ENCODE measurements around the gene NFKB2.

DNA sequence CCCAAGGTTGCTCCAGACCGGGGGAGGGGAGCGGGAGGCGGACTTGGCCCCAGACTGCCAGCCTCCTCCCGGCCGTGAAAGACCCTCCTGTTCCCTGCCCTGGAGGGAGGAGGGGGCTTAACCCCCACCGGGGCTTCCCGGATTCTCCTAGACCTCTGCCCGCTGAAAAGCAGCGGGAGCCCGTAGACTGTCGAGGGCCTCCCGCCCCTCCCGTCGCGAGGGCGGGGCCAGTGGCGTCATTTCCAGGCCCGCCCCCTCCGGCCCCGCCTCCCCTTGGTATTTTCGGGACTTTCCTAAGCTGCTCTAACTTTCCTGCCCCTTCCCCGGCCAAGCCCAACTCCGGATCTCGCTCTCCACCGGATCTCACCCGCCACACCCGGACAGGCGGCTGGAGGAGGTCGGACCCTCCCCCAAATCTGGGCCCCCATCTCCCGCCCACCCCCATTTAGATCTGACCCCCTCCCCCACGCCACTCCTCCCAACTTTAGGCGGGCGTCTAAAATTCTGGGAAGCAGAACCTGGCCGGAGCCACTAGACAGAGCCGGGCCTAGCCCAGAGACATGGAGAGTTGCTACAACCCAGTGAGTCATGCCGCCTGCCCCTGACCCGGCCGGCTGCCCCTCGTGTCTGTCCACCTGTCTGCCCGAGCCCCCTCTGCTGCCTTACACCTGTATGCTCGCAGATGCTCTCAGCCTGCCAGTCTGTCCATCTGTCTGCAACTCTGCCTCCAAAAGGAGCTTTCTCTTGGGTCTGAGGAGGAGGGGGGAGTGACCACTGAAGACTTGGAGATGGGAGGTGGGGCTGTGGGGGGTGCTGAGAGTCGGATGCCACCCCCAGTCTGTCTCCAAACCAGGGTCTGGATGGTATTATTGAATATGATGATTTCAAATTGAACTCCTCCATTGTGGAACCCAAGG is at the start of gene NFKB2:
- TF ChIP-seq, protein P1, sequence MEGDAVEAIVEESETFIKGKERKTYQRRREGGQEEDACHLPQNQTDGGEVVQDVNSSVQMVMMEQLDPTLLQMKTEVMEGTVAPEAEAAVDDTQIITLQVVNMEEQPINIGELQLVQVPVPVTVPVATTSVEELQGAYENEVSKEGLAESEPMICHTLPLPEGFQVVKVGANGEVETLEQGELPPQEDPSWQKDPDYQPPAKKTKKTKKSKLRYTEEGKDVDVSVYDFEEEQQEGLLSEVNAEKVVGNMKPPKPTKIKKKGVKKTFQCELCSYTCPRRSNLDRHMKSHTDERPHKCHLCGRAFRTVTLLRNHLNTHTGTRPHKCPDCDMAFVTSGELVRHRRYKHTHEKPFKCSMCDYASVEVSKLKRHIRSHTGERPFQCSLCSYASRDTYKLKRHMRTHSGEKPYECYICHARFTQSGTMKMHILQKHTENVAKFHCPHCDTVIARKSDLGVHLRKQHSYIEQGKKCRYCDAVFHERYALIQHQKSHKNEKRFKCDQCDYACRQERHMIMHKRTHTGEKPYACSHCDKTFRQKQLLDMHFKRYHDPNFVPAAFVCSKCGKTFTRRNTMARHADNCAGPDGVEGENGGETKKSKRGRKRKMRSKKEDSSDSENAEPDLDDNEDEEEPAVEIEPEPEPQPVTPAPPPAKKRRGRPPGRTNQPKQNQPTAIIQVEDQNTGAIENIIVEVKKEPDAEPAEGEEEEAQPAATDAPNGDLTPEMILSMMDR (IDR thresholded peaks at IDR 0.05; ENCODE audit: insufficient read depth, low read length, poor library complexity, severe bottlenecking), result no peak
- no peak for TF ChIP-seq EZH2phosphoT487 (conservative IDR thresholded peaks at IDR 0.05; ENCODE audit: low read length)
